Measurements from ENCODE around the gene PIK3C2B. TPM values are rescaled to one million over a fixed set of nuclear protein-coding genes. Genes with fewer than 3 reads are reported as not detected.

Gene PIK3C2B
- total and polyA plus RNA-seq, 2 of the 8 experiments (the other 6 are each of a cell fraction or from before 2014, with no cell fraction given), result 20.4 to 36.7 TPM

DNA sequence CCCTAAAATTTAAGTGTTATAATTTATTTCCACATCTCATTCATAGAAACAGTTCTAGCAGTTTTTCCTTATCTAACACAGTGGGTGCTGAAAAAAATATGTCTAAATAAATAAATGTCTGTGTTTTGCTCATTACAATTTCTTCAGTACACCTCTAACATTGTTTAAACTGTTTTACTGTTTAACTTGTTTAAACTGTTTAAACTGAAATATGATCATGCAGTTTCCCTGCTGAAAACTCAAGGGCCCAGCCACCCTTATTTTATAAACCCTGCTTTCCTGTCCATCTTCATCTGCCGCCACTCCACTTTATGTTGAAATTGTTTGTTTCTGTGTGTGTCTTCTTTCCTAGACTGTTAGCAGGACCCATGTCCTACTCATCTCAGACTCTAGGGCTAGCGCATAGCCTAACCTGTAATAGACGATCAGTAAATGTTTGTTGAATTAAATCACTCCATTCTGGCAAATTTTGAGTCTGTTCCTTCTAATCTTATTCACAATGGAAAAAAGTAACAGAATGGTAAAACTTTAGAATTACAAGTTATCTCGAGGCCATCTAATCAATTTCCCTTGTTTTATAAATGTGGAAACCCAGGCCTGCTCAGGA lies 9.4 kb upstream of the PIK3C2B start (continued):
- TF ChIP-seq, protein P1, sequence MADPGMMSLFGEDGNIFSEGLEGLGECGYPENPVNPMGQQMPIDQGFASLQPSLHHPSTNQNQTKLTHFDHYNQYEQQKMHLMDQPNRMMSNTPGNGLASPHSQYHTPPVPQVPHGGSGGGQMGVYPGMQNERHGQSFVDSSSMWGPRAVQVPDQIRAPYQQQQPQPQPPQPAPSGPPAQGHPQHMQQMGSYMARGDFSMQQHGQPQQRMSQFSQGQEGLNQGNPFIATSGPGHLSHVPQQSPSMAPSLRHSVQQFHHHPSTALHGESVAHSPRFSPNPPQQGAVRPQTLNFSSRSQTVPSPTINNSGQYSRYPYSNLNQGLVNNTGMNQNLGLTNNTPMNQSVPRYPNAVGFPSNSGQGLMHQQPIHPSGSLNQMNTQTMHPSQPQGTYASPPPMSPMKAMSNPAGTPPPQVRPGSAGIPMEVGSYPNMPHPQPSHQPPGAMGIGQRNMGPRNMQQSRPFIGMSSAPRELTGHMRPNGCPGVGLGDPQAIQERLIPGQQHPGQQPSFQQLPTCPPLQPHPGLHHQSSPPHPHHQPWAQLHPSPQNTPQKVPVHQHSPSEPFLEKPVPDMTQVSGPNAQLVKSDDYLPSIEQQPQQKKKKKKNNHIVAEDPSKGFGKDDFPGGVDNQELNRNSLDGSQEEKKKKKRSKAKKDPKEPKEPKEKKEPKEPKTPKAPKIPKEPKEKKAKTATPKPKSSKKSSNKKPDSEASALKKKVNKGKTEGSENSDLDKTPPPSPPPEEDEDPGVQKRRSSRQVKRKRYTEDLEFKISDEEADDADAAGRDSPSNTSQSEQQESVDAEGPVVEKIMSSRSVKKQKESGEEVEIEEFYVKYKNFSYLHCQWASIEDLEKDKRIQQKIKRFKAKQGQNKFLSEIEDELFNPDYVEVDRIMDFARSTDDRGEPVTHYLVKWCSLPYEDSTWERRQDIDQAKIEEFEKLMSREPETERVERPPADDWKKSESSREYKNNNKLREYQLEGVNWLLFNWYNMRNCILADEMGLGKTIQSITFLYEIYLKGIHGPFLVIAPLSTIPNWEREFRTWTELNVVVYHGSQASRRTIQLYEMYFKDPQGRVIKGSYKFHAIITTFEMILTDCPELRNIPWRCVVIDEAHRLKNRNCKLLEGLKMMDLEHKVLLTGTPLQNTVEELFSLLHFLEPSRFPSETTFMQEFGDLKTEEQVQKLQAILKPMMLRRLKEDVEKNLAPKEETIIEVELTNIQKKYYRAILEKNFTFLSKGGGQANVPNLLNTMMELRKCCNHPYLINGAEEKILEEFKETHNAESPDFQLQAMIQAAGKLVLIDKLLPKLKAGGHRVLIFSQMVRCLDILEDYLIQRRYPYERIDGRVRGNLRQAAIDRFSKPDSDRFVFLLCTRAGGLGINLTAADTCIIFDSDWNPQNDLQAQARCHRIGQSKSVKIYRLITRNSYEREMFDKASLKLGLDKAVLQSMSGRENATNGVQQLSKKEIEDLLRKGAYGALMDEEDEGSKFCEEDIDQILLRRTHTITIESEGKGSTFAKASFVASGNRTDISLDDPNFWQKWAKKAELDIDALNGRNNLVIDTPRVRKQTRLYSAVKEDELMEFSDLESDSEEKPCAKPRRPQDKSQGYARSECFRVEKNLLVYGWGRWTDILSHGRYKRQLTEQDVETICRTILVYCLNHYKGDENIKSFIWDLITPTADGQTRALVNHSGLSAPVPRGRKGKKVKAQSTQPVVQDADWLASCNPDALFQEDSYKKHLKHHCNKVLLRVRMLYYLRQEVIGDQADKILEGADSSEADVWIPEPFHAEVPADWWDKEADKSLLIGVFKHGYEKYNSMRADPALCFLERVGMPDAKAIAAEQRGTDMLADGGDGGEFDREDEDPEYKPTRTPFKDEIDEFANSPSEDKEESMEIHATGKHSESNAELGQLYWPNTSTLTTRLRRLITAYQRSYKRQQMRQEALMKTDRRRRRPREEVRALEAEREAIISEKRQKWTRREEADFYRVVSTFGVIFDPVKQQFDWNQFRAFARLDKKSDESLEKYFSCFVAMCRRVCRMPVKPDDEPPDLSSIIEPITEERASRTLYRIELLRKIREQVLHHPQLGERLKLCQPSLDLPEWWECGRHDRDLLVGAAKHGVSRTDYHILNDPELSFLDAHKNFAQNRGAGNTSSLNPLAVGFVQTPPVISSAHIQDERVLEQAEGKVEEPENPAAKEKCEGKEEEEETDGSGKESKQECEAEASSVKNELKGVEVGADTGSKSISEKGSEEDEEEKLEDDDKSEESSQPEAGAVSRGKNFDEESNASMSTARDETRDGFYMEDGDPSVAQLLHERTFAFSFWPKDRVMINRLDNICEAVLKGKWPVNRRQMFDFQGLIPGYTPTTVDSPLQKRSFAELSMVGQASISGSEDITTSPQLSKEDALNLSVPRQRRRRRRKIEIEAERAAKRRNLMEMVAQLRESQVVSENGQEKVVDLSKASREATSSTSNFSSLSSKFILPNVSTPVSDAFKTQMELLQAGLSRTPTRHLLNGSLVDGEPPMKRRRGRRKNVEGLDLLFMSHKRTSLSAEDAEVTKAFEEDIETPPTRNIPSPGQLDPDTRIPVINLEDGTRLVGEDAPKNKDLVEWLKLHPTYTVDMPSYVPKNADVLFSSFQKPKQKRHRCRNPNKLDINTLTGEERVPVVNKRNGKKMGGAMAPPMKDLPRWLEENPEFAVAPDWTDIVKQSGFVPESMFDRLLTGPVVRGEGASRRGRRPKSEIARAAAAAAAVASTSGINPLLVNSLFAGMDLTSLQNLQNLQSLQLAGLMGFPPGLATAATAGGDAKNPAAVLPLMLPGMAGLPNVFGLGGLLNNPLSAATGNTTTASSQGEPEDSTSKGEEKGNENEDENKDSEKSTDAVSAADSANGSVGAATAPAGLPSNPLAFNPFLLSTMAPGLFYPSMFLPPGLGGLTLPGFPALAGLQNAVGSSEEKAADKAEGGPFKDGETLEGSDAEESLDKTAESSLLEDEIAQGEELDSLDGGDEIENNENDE (IDR thresholded peaks at IDR 0.05; ENCODE audit: insufficient replicate concordance, low read length), result no peak
- TF ChIP-seq RNF2 (IDR thresholded peaks at IDR 0.05; ENCODE audit: borderline replicate concordance, low read depth, low read length, missing control alignments, poor library complexity, severe bottlenecking) (no peak), CBX5 (IDR thresholded peaks at IDR 0.05; ENCODE audit: low read depth, low read length) (no peak), FOSL1 (IDR thresholded peaks at IDR 0.05; ENCODE audit: insufficient read depth, low read depth, low read length) (no peak), POLR2A (IDR thresholded peaks at IDR 0.05; ENCODE audit: control extremely low read depth in 1 of 2, low read depth in 2 of 2, low read length in 2 of 2) (no peak), GTF2F1 (IDR thresholded peaks at IDR 0.05; ENCODE audit: borderline replicate concordance, low read depth, low read length) (no peak), RFX5 (IDR thresholded peaks at IDR 0.05; ENCODE audit: borderline replicate concordance, low read depth, low read length) (no peak)
- TF ChIP-seq, protein P2, sequence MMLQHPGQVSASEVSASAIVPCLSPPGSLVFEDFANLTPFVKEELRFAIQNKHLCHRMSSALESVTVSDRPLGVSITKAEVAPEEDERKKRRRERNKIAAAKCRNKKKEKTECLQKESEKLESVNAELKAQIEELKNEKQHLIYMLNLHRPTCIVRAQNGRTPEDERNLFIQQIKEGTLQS (IDR thresholded peaks at IDR 0.05; ENCODE audit: insufficient read depth, low read depth, low read length), result no peak
- TF ChIP-seq, protein P3, sequence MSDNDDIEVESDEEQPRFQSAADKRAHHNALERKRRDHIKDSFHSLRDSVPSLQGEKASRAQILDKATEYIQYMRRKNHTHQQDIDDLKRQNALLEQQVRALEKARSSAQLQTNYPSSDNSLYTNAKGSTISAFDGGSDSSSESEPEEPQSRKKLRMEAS (IDR thresholded peaks at IDR 0.05), result no peak
